Embryonic facial prominence (tissue), 1 donor: ENCODE measurements around the gene PTGS1.
"Not testable (repeated sequence)": the region's sequence is repeated elsewhere in the genome, so short reads cannot be mapped to it uniquely, and the experiment has no call there.

Experiments
- DNase-seq: peaks from one replicate; pipeline ENCODE4 v3.0.0-alpha.2; 2016; ENCODE audit errors: extremely low spot score

Gene PTGS1

GRCh38 chr9:122370869-122371755 lies at the start of gene PTGS1:
PTGS1 (plus strand) TSS chr9:122371024; CDS start chr9:122371085, 61 bp downstream.
- DNase-seq, result no peak

DNA sequence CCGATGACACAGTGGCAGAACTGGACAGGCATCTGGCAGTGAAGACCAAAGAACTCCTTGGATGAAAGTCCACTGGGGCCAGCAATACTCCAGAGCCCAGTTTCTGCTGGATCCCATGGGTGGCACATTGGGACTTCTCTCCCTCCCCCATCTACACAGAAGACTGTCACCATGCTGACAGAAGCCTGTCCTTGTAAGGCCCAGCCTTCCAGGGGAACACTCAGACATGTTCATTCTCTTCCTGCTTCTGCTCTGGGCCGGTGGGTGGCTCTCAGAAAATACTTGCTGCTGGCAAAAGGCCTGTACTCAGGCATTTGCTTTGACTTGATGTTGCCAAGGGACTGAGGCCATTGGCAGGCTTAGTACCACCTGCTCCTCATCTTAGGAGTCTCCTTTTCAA lies 48.3 kb upstream of the PTGS1 start:
- DNase-seq, result no peak

DNA sequence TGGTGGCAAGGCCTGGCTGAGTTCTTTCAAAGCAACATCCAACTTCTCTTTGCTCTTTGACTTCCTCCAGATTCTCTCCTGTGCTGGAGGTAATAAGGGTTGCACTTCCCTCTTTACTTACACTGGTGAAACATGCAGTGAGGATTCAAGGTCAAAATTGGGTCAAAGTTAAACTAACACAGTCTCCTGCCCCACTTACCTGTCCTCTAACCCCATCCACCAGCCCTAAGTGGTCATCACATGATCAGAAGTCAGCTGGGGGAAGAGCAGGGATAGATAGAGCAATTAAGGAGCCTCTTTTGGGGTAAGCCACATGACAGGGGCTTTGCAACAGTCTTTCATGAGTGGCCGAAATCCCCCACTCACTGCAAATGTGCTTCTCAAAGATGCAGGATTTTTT lies 46.2 kb upstream of the PTGS1 start:
- DNase-seq, result not testable (repeated sequence)

DNA sequence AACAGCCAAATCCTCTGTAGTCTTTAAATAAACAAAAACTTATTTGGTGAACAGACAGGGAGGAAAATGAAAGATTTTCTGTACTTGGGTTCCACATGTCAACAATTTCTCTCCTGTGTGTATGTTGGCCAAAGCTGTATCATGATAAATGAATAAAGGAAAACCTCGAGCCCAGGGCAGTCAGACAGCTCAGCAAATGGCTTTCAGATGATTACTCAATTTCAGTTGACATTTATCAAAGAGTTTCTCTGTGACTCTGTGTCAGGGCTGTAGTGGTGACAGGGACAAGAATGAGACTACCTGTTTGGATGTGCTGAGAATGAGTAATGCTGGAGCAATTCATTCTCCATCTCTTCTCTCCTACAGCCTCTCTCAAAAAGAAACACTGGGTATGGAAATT lies 45.7 kb upstream of the PTGS1 start:
- DNase-seq, result no peak

GRCh38 chr9:122327175-122327574 lies 43.6 kb upstream of the PTGS1 start:
- DNase-seq, result no peak

- DNase-seq, result no peak
These were observed 41.2 kb upstream of the PTGS1 start for GRCh38 chr9:122329597-122329996.

DNA sequence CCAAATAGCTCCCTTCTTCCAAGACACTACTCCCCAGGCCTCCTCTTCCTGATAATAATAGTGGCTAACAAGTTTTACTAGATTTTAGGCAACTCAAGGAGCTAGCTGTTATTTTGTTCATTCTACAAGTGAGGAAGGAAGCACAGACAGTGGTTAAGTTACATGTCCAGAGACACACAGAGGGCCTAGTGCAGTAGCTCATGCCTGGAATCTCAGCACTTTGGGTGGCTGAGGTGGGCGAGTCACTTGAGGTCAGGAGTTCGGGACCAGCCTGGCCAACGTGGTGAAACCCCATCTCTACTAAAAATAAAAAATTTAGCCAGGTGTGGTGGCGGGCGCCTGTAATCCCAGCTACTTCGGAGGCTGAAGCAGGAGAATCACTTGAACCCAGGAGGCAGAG lies 40.4 kb upstream of the PTGS1 start:
- not testable (repeated sequence) for DNase-seq

DNA sequence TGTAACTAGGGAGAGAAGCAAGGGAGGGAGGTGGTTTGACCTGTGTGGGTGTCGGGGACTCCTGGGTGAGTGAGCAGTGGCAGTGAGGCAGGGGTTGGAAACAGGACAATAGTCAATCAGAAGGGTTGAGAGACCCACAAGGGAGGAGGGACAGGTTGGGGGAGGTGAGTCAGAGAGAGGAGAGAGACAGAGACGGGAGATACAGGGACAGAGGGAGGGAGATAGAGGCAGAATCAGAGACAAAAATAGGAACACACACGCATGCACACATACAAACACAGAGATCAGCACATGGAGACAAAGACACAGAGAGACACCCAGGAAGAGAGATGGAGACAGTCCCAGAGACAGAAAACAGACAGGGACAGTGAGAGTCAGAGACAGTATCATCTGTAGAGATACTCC lies 39.3 kb upstream of the PTGS1 start:
- DNase-seq, result no peak

GRCh38 chr9:122332083-122332482 lies 38.7 kb upstream of the PTGS1 start:
- DNase-seq, result no peak

DNA sequence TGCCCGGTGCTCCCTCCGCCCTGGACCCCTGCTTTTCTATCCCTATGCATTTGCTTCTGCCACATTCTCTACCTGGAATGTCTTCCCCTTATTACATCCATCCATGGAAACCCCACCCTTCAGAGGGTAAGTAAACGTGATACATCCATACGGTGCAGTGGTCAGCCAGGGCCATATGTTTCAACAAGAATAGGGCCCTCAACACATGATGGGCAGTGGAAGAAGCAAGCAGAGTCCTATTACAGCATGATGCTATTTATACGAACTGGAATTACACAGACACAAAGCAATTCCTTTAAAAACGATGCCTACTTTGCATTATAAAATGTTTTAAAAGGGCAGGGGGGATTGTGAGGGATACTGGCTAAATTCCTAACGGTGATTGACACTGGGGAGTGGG lies 38.2 kb upstream of the PTGS1 start:
- DNase-seq, result no peak

DNA sequence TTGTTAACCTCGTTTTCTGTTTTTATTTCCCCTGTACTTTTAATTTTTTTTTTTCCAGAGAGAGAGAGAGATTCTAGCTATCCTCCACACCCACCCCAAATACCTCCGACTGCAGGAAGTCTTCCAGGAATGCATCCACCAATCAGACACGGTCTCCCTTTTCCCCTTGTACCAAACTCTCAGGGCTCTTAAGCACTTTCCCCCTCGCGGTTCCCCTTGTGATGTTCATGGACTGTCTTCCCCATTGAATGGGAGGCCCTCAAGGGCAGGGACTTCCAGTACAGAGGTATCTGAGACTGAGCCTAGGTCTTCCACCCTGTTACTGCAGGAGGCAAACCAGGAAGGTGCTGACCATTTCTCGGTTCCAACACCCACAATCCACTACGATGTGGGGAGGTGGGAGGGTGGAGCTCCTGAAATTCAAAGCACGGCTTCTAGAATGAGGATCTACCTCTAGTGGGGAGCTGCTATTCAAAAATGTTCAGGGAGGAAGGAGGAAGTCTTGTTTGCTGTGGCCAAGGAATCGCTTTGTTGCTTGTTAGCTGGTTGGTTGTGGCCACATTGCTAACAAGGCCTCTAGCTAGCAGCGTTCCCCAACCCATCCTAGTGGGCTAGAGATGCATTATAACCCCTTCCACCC lies 37.5 kb upstream of the PTGS1 start:
- DNase-seq, result no peak

DNA sequence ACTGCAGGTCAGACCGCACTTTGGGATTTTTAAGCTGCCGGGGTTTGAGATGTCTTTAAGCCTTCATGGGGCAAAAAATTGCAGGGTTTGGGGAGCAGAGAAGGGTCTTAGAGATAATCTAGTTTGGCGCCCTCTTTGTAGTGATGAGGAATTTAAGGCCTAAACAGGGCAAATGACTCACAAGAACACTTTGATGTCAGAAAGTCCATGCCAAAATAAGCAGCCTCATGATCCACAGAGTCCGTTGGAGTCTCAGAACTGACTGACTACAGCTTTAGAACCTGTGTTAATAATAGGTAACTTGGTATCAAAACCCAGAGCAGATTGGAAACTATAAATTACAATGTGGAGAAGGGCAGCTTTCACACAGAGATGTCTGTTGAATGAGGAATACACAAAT lies 35.9 kb upstream of the PTGS1 start:
- DNase-seq, result no peak

DNA sequence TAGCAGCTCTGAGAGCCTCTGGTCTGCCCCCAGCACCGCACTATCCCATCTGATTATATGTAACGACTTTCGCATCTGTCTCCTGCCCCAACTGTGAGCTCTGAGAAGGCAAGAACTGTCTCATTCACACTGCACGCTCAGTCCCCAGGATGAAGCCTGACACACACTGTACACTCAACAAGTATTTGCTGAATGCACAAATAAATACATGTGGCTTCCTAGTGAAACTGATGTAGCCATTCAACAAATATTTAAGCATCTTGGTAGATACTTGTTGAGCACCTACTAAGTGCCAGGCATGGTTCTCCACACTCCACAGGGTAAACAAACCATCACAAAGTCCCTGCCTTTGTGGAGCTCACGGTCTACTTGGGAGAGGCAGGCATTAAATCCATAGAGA lies 34.6 kb upstream of the PTGS1 start:
- no peak for DNase-seq

DNA sequence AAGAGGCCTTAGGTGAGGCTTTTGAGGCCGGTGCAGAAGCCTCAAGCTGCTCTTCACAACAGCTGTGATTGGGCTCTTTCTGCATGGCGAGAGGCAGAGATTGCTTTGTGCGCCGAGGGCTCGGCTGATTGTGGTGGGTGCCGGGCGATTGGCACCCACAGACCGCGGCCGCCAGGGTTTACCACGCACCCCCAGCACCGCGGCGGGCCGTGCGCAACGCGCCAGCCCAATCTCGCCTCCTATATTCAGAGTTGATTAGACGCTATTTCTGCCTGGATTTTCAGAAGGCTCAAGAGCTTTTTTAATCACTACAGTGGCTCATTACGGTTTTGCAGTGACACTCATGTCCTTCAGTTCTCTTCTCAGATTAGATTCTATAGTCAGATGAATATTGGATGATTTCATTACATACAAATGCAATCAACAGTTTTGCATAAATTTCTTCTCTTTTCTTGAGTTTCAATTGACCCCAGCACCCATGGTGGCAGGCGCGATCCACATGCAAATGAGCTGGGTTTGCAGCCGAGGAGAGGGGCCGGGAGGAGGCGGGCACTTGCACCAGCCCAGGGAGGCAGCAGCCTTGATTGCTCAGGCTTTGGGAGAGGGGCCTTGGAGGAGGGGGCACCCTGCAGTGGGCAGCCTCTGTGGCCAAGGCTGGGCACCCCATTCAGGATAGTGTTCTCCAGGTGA lies 33.8 kb upstream of the PTGS1 start:
- DNase-seq, result no peak

- no peak for DNase-seq
These were observed 33.3 kb upstream of the PTGS1 start for GRCh38 chr9:122337556-122337929.

DNA sequence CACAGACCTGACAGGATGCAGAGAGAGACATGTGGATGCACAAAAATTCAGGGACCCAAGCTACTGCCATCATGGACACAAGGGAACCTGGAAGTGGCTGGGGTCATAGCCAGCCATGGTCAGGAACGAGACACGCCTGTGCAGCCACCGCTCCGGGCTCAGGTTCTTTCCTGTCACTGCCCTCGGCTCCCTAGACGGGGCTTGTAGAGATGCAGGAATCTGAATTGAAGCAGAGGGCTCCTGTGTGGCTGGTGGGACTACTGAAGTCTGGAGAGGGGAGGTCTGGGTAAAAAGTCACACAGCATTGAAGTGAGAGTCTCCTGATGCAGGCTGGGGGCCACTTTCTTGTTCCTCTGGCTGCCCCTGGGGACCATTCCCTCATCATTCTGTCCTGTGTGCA lies 32.3 kb upstream of the PTGS1 start:
- no peak for DNase-seq

GRCh38 chr9:122338994-122339393 lies 31.8 kb upstream of the PTGS1 start:
- DNase-seq, result no peak

- DNase-seq, result no peak
These were observed 31.2 kb upstream of the PTGS1 start for GRCh38 chr9:122339579-122339978.

DNA sequence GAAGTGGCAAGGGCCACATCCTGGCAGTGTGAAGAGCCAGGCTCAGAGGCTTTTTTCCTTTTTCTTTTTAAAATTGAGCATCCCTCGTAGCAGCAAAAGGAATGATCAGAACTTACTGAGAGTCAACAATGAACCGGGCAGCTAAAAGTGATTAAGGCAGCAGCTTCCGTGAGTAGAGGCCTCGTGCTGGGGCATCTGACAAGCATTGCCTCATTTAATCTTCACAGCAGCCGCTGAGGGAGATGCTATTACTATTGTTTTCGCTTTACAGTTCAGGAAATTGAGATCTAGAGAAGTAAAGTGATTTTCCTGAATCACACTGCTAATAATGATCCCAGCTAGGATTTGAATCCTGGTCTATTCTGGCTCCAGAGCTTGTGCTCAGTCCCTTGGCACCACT lies 30.7 kb upstream of the PTGS1 start:
- no peak for DNase-seq

GRCh38 chr9:122342323-122343050 lies 28.3 kb upstream of the PTGS1 start:
- DNase-seq, result no peak

DNA sequence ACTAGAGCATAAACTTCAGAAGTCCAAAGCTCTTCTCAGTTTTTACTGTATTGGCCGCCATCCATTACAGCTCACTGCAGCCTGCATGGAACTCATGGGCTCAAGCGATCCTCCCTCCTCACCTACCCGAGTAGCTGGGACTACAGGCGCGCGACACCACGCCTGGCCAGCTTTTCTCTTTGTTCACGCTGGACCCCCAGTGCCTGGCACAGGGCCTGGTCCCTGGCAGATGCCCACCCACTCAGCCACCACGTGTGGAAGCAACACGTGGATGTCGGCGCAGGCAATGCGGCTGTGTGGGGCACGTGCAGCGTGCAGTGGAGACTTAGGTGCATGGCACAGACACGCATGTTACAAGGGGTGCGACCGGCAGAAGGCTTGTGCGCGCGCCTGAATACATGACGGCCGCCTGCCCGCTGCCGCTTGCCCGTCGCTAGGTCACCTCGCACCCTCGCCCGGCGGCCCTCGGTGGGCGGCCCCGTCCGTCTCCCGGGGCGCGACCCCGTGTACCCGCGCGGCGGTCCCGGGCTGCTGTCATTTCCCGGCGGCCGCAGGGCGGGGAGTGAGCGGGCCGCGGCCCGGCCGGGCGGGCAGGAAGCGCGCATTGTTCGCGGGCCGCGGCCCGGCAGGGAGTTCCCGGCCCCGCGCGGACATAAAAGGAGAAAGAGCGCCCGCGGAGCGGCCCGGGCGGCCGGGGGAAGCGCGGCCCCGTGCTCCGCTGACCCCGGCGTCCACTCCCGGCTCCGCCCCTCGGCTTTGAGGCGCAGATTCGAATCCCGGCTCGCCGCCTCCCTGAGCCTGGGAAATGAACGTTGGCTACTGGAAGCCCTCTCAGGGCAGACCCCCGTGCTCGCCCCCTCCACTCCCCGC lies 24.1 kb upstream of the PTGS1 start:
- no peak for DNase-seq
